Measurements from ENCODE around the gene NRTN.
A peak's percentile ranks its signal among the peaks of the same experiment; 100 is the strongest.
"Not testable (repeated sequence)": the region's sequence is repeated elsewhere in the genome, so short reads cannot be mapped to it uniquely, and the experiment has no call there.

Gene NRTN

DNA sequence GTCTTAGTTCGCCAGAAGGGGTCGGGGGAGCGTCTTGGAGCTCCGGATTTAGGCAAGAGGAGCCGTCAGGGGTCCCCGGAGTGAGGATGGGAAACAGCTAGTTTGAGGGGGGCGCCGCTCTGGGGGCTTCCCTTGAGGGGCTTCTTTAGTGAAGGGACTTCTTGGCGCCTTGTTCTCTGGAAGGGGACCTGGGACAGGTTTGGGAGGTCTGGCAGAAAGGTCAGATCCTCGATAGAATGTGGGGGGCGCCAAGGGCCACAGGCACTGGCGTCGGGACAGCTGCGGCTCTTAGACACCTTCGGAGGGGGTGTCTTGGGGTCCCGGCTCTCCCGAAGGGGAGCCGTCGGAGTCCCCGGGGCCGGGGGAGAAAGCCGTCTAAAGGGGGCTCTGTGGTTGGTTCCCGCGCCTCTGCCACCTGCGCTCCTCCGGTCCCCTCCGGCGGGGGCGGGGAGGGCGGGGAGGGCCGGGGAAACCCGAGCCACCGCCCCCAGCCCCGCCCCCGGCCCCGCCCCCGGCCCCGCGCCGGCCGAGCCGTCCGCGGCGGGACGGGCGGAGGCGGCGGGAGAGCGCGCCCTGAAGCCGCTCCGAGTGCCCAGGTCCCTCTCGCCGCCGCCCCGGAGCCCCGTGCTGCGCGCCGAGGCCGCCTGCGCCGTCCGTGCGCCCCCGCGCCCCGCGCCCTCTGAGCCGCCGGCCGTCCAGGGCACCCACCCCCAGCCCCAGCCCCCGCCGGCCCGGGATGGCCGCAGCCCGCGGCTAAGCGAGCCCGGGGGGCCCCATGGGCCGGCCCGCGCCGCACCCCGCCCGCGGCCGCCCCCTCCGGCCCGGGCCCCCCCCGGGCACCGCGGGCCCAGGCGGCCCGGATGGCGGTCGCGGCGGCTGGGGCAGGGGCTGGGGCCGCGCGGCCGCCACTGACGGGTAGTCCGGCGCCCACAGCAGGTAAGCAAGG, at the start of gene NRTN:
Gene NRTN, plus strand, starts transcription at position 552 of the 946 bp plus-strand sequence. CDS start 19,099 bp downstream, outside the sequence.
- DNase-seq (ENCODE audit: low spot score): peak; percentile 86

- no peak for DNase-seq (ENCODE audit: low spot score)
Measured at GRCh38 chr19:5762608-5763217, 42.2 kb upstream of the NRTN start.

DNA sequence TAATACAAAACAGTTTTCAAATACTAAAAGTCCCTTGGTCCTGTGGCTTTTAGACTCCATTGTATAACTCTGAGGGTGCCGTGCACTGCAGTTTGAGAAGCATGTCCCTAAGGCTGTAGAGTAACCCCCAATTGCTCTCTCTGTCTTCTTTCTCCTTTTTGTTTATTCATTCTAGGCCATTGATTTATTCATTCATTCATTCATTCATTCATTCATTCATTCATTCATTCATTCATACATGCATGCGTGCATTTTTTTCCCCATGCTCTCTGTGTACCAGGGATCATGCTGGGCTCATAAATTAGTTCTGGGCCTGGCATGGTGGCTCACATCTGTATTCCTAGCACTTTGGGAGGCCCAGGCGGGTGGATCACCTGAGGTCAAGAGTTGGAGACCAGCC, 39.6 kb upstream of the NRTN start:
- DNase-seq (ENCODE audit: low spot score): no peak

DNA sequence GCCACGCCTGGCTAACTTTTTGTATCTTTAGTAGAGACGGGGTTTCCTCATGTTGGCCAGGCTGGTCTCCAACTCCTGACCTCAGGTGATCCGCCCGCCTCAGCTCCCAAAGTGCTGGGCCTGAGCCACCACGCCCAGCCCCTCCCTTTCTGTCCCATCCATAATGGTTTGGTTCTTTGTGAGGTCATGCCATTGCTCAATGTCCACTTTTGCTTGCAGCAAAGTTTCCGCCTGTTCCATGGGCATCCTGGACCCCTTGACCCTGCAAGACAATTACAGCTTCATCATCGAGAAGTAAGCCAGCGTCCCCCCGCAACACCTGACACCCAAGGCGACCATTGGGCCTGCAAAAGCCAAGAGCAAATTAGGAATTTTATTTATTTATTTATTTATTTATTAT, 36.9 kb upstream of the NRTN start:
- no peak for DNase-seq (ENCODE audit: low spot score)

GRCh38 chr19:5772416-5772815, 32.5 kb upstream of the NRTN start:
- no peak for DNase-seq (ENCODE audit: low spot score)

GRCh38 chr19:5773276-5773675, 31.6 kb upstream of the NRTN start:
- no peak for DNase-seq (ENCODE audit: low spot score)

GRCh38 chr19:5774921-5775320, 29.9 kb upstream of the NRTN start:
- DNase-seq (ENCODE audit: low spot score): no peak

DNA sequence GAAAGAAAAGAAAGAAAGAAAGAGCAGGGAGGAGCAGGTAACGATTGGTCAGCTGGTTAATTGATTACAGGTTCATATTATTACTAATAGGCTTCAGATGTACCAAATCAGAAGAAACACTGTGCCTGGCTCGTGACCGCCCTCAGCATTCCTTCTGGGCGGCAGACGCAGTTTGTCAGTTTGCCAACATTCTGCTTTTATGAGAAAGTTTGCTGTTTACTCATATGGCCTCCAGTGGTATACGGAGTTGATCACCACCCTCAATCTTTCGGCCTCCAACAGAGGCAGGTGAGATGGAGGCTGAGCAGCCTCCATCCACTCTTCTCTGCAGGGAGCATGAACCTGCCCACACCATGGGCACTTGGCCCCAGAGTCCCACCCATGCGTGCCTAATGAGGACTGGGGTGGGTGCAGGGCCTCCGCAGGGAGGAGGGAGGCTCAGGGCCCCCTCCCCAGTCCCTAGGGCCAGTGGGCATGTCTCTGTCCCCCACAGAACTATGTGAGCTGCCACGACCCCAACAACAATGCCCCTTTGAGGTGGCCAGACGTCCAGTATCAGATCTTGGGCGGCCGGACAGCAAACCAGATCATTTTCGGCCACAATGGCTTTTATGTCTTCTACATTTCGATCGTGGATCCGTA, 29.1 kb upstream of the NRTN start:
- no peak for DNase-seq (ENCODE audit: low spot score)

GRCh38 chr19:5778402-5778801, 26.5 kb upstream of the NRTN start:
- no peak for DNase-seq (ENCODE audit: low spot score)

DNA sequence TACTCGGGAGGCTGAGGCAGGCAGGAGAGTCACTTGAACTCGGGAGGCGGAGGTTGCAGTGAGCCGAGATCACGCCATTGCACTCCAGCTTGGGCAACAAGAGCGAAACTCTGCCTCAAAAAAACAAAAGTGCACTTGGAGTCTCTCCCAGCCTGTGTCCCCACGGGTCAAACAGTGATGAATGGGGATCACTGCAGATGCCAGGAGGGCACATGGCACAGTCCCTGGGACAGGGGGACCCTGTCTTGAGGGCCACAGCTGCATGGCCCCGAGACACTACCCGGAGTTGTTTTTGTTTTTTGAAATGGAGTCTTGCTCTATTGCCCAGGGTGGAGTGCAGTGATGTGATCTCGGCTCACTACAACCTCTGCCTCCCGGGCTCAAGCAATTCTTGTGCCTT, 24.0 kb upstream of the NRTN start:
- DNase-seq (ENCODE audit: low spot score): not testable (repeated sequence)

GRCh38 chr19:5782322-5782721, 22.5 kb upstream of the NRTN start:
- DNase-seq (ENCODE audit: low spot score): no peak

DNA sequence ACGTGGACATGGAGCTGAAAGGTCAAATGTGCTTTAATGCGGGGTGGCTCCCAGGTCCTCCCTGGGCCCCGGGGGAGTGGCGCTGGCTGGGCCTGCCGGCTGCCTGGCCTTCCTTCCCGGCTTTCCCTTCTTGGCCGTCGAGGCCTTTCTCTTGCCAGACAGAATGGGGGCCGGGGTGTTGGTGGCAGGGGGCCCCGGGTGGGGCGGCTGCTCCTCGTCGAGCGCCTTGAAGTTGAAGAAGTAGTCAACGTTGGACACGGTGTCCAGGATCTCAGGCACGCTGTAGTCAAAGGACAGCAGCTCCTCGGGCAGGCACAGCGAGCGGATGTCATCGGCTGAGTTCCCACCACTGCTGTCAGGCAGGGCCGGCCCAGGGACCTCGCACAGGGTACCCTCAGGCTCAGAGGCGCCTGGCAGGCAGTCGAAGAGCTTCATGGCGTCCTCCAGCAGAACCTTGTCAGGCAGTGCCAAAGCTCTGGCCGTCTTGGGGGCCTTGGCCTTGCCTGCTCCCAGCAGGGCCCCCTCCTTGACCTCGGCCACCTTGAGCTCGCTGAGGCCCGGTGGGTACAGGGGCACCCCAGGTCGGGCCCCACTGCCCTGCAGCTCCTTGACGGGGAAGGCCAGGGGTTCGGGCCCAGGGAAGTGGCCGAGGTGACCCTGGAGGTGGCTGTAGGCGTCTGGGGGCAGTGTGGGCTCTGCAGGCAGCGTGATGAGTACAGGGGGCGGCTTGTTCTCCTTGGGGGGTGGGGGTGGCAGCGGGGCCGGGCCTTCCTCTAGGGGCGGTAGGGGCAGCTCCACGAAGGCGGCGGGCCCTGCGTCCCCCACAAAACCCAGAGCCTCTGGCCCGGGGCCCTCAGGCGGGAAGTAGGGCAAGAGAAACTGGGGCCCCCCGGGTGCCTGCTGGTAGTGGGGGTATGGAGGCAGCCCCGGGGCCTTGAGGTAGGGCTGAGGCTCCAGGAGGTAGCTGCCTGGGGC, 21.6 kb upstream of the NRTN start:
- DNase-seq (ENCODE audit: low spot score): no peak

GRCh38 chr19:5784581-5785147, 20.2 kb upstream of the NRTN start, which contains the start of gene PRR22:
PRR22 (minus strand) TSS chr19:5784746; CDS start chr19:5784660, 86 bp downstream.
- DNase-seq (ENCODE audit: low spot score): no peak

DNA sequence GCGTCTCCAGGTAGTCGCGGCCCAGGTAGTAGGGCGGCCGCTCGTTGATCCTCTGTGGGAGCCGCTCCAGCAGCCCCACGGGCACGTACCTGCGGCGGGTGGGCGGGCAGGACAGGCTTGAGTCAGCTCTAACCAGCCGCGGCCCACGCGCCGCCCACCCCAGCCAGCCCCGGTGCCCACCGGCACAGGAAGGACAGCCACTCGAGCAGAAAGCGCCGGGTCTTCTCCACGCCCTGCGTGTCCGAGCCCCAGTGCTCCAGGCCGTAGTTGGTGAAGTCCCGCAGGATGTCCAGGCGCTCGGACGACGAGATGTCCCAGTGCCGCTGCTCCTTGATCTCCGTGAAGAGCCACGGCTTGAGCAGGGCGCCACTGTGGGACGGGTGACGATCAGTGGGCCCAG, 19.4 kb upstream of the NRTN start:
- DNase-seq (ENCODE audit: low spot score): no peak

GRCh38 chr19:5786593-5787408, 18.1 kb upstream of the NRTN start:
- DNase-seq (ENCODE audit: low spot score): no peak

DNA sequence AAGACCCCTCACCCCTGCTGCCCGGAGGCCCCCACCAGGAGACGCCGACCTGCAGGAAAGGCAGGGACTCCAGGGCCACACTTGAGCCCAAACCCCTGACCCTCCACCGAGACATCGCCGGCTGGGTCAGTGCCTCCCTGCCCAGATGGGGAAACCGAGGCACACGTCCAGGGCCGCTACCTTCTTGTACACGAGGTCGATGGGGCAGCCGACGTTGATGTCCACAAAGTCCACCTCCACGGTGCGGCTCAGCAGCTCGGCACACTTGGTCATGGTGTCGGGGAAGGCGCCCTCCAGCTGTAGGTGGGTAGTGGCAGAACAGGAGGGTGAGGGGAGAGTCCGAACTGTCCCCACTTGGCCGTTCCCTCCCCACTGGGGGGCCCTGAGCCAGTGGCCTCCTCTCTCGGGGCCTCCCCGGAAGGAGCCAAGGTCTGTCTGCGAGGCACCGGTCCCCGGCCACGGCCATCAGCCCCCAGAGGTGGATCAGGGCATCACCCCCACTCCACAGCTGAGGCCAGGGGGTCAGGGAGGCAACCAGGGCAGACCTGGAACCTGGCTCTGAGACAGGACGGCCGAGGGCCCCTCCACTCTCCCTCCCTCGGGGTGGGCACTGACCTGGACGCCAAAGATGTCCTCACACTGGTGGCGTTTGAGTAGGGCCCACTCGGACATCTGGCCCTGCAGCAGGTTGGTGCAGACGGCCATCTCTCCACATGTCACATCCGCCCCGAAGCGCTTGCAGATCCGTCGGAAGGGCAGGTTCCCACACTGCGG, 17.3 kb upstream of the NRTN start:
- no peak for DNase-seq (ENCODE audit: low spot score)

- DNase-seq (ENCODE audit: low spot score): no peak
Measured at GRCh38 chr19:5788422-5788821, 16.4 kb upstream of the NRTN start.

DNA sequence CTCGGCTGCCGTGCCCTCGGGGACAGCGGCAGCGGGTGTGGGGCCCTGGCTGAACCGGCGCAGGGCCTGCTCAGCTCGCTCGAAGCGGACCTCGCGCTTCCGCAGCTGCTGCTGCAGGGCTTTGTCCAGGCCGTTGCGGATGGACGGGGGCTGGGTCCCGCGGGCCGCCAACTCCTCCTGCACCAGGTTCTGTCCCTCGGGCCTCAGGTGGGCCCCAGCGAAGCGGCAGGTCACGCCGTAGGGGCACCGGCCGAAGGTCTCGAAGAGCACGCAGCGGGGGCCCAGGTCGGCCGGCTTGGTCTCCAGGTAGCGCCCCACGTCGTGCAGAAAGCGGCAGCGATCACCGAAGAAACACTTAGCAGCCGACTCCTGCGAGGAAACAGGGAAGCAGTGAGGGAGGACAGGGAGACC, 15.5 kb upstream of the NRTN start:
- DNase-seq (ENCODE audit: low spot score): no peak

DNA sequence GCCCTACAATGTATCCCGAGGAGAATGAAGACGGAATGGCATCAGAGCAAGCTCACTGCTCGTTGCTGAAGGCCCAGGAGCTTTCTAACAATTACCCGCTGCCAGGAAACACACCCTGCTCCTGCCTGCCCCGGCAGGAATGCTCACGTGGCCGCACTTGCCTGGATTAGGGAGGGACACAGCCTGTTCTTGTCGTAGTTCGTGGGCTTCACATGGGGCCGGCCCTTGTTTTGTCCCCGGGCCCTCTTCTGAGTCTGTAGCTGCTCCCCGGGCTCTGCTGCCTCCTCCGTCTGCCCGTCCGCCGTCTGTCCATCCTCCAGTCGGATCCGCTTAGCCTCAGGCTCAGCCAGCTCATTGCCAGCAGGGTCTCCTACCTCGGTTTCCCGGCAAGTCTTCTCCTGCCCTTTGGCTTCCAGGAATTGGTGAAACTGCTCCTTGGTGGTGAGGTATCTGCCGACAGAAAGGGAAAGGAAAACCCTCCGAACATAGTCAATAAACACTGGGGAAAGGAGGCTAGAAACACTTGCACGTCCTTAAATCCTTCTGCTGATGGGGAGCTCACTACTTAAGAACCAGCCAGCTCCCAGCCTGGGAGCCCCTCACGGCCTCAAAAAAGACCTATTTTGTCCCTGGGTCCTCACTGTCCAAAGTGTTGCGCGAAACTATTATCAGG, 14.8 kb upstream of the NRTN start:
- no peak for DNase-seq (ENCODE audit: low spot score)

All from iPS-NIHi11 (cell line).